ENCODE results near the gene MICAL3.

MICAL3 gene

GRCh38 chr22:17787241-17787640 is 237.1 kb downstream of the MICAL3 start:
- no peak for DNase-seq

DNA sequence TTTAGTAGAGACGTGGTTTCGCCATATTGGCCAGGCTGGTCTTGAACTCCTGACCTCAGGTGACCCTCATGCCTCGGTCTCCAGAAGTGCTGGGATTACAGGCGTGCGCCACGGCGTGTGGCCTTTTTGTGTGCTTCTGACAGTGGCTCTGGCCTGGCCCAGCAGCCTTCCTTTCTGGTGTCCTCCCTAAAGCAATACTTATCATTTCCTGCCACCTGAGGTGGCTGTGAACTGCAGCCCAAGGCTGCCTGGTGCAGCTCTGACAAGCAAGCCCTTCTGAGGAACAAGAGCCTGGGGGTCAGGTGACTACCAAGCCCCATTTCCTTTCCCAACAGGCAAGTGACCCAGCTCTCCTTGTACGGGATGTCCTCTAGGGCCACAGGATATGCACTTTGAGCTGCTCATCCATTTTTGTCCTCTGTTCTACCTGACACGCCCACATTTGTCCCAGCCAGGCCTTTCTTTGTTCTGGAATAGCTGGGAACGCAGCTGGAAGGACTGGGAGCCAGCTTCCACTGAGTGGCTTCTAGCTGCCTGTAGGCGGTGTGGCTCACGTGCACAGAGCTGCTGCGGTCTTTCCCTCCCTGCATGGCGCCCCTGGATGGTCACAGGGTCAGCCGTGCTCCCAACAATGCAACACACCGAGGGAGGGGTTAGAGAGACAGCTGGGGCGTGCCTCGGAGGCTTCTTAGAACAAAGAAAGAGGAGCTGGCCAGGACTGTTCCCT is 237.8 kb downstream of the MICAL3 start:
- DNase-seq, result no peak

DNA sequence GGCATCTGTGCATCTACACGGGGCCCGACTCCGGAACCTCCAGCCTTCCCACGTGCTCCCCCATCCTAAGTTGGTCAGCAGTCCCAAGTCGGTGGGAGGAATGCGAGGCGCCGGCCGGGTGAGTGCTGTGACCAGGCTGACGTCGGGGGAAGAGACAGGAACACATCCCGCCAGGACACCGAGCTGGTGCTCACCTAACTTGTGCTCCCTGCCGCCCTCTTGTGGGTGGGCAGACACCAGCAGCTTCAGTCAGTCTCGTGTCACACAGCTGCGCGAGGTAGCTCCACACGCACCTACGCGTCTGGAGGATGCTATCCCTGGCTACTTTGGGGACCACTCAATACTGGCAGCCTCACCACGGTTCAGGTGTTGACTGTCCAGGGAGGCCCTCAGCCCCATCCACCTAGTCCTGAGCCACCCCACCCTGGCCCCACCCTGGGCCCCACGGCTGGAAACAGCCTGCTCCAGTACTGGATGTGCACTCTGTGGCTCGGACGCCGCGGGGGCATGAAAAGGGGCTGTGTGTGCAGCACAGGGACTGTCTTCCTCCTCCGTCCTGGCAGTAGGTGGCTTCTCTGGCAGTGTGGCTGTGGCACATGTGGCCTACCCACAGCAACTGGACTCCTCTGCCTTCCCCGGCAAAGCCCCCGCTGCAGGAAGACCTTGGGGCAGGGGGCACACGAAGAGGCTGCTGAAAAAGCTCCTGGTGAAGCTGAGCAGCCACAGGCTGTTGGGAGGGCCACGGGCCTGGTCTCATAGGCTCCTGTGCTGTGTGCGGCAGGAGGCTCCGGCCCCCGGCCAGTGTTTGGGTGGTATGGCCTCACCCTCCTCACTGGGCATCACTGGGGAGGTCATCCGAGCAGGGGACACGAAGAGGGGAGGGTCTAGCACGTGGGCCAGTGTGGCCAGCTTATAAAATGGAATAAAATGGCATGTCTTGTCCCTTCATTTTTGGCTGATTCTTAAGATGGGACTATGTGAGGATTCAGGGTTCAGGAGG is 238.9 kb downstream of the MICAL3 start:
- peak; percentile 72 to 80 for DNase-seq

DNA sequence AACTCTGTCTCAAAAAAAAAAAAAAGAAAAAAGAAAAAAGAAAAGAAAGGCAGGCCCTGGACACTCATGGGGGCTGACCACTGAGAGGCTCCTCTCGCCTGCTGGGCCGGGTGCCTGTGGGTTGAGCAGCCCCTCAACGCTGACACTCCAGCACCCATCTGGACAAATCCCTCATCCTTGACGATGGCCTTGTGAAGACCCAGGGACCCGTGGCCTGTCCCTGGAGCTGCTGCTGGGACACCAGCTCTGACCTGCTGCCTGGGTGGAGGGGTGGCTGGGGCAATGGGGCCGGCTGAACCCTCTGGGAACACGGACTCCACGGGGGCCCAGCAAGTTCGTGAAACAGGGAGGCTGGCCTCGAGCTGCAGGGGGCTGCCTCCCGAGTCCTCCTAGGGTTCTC is 239.6 kb downstream of the MICAL3 start:
- no peak for DNase-seq

GRCh38 chr22:17783773-17784480 is 240.4 kb downstream of the MICAL3 start:
- DNase-seq, result no peak

DNA sequence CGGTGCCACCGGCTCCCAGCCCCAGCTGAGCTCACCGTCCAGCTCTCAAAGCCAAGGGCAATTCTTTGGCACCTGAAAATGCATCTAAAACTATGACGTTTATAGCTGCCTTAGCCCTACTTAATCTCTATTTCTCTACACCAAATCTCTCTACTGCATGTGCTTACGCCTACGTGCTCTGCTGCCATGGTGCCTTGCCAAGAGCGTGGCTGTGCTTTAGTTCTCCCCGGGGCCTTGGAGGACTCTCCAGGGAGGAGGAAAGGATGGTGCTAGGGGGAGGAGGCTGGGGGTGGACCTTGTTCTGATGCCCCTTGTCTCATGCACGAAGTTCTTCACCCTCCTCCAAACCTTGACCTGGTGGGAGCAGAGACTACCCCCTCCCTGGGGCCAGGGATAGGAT is 241.0 kb downstream of the MICAL3 start:
- no peak for DNase-seq

- no peak for DNase-seq
Observed at GRCh38 chr22:17782621-17783020, 241.7 kb downstream of the MICAL3 start.

DNA sequence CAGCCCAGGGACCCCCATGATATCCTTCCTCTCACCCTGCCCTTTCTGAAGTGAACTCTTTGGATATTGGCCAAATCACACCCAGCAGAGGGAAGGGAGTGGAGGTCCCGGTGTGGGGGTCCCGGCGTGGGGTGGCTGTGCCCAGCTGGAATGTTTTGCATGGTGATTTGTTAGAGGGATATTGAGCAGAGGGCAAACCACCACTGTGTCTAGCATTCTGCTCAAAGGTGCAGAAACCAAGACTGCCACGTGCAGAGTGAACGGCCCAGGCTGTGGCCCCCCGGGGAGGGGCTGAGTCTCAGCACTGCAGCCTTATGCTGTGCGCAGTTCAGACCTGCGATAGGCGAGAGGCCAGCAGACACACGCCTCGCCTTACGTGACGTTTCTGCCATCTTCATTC is 242.2 kb downstream of the MICAL3 start:
- DNase-seq, result no peak

- peak; percentile 21 to 36 for DNase-seq
Observed at GRCh38 chr22:17781319-17782031, 242.9 kb downstream of the MICAL3 start.

GRCh38 chr22:17780741-17781318 is 243.5 kb downstream of the MICAL3 start:
- no peak for DNase-seq

DNA sequence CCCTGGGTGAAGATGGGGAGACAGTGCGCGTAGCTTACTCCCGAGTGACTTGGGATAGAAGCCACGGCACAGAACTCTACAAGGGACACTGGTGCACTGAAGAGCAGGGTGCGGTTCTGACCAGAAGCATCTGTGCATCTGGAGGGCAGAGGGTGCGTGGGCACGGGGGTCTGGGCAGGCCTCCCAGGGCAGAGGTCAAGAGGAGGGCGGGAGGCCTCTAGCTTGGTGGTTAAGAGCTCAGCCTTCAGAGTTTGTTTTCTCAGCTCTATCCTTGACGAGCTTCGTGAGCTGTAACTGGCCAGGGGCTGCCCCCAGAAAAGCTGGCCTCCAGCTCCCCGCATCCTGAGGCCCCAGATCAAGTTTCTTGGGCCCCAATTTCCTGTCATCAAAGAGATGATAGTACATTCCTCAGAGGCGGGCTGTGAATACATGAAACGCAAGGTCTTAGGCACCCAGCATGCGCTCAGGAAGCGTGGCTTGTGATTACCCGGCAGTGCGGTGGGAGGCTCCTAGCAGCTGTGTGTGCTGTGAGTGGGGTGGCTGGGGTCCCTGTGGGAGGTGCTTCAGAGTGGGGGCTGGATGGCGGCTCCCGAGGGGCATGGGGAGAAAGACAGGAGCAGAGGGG is 244.1 kb downstream of the MICAL3 start:
- peak in 1 of 2 experiments; percentile 12 for DNase-seq

- no peak for DNase-seq
Observed at GRCh38 chr22:17779286-17780115, 244.9 kb downstream of the MICAL3 start.

- no peak for DNase-seq
Observed at GRCh38 chr22:17778412-17778976, 245.9 kb downstream of the MICAL3 start.

GRCh38 chr22:17777717-17778044 is 246.7 kb downstream of the MICAL3 start:
- no peak for DNase-seq

DNA sequence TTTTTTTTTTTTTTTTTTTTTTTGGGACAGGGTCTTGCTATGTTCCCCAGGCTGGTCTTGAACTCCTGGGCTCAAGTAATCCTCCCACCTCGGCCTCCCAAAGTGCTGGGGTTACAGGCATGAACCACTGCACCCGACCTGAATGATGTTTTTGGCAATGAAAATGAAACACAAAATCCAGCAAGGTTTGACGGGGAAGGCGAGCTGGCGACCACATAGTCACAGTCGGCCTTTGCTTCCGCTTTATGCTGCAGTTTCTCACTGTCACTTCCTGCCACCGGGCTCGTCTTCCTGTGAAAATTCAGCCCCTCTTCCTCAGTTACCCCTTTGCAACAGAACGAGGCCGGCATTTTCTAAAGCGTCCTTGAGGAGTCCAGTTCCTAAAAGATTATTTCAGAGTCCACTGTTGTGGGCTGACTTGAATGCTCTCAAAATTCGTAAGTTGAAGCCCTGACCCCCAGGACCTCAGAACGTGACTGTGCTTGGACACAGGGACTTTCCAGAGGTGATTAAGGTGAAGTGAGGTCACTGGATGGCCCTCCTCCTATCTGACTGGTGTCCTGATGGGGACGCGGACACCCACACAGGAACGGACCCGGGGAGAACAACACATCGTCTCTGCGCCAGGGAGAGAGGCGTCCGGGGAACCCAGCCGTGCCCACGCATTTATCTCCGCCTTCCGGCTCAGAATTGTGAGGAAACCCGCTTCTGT is 247.2 kb downstream of the MICAL3 start:
- peak; percentile 84 to 87 for DNase-seq

GRCh38 chr22:17775781-17776465 is 248.4 kb downstream of the MICAL3 start:
- DNase-seq, result no peak

GRCh38 chr22:17774926-17775685 is 249.3 kb downstream of the MICAL3 start:
- no peak for DNase-seq

DNA sequence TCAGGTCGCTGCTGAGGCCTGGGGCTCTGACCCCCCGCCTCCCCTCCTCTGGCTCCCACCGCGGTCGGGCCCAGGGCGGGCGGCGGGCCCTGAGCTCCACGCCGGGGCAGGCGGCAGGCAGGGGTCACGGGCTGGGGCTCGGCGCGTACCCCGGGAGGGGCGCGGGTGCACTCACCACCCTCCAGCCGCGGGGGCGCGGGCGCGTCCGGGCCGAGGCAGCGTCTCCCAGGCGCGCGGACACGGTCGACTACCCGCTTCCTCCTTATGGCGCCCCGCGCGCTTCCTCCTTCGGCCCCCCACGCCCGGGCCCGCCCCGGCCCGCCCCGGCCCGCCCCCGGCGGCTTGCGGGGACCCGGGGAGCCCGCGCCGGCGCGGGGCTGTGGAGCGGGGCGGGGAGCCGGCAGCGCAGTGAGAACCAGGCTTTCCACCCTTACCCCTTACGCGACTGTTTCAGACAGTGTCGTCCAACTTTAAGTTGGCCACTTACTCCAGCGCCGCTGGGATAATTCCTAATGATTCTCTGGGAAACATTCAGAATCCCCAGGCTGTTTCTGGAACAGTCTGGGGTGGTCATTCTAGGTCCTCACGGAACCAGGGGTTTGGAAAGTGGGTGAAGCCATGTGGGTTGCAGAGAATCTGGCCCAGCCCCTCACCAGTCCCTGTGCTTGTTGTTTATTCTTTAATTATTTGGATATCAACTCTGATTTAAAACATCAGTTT is 250.0 kb downstream of the MICAL3 start, which contains the start of gene BID:
BID (minus strand) TSS at position 264 of the 720 bp plus-strand sequence. CDS start 24,353 bp downstream, outside the sequence.
- peak; percentile 34 to 53 for DNase-seq
